ENCODE results near the gene ARHGAP45. TPM values are rescaled to one million over a fixed set of nuclear protein-coding genes. Genes with fewer than 3 reads are reported as not detected.

The ARHGAP45 gene
- total and polyA plus RNA-seq, 2 experiments from 2014 or later: 24.7 to 71.8 TPM

DNA sequence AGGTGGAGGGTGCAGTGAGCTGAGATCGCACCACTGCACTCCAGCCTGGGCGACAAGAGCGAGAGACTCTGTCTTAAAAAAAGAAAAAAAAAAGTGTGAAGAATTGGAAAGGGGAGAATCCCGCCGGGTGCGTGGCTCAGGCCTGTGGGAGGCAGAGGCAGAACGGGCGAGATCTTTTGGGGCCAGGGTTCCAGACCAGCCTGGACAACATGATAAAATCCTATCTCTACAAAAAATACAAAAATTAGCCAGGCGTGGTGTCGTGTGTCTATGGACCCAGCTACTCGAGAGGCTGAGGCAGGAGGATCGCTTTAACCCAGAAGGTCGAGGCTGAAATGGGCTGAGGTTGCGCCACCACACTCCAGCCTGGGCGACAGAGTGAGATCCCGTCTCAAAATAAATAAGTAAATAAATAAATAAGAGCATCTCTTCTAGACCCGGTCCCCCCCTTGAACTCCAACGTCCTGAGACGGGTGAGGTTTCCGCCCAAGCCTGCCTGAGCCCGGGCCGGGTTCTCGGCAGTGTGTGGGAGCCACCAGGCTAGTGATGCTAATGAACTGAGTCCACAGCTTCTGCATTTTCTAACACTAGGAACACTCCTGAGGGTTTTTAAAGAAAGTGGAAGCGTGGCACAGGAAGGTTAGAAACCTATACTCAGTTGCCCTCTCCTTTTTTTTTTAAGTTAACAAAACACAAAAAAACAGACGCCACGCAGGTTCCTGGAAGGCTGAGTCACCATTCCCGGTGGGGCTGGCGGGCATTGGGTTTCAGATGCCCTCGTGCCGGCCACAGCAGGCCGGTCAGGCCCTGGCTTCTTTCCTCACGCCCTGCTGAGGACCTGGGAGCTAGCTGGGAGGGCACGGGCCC is 58.9 kb downstream of the ARHGAP45 start:
- H4K20me1 ChIP-seq (replicated peaks; ENCODE audit: insufficient read depth): no peaks in the 10 kb centered on the region; the same call in 1 of the 2 replicates
- H3K27ac ChIP-seq (ENCODE audit: low read depth): no peak overlapping the region; the same call in 1 of the 2 replicates
- no peaks in the 10 kb centered on the region for H3K79me2 ChIP-seq (replicated peaks; ENCODE audit: insufficient read depth)
- no peak overlapping the region for H3K27ac Mint-ChIP-seq
- no peak overlapping the region for H2AFZ ChIP-seq
- peaks cover 2% of the 10 kb centered on the region for H3K4me1 Mint-ChIP-seq
- TF ChIP-seq STAT1 (IDR thresholded peaks at IDR 0.05; ENCODE audit: unreplicated experiment): no peak
- no peak for TF ChIP-seq ZNF331 (CRISPR knock-in tag; IDR thresholded peaks at IDR 0.05; ENCODE audit: low read depth)
- TF ChIP-seq EZH2phosphoT487 (IDR thresholded peaks at IDR 0.05; ENCODE audit: unreplicated experiment): no peak
- no peak for TF ChIP-seq ZNF114 (CRISPR knock-in tag; IDR thresholded peaks at IDR 0.05)
- TF ChIP-seq, protein P1, sequence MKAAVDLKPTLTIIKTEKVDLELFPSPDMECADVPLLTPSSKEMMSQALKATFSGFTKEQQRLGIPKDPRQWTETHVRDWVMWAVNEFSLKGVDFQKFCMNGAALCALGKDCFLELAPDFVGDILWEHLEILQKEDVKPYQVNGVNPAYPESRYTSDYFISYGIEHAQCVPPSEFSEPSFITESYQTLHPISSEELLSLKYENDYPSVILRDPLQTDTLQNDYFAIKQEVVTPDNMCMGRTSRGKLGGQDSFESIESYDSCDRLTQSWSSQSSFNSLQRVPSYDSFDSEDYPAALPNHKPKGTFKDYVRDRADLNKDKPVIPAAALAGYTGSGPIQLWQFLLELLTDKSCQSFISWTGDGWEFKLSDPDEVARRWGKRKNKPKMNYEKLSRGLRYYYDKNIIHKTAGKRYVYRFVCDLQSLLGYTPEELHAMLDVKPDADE (IDR thresholded peaks at IDR 0.05): no peak
- TF ChIP-seq POLR2AphosphoS5 (IDR thresholded peaks at IDR 0.05; ENCODE audit: low read depth): no peak
- TF ChIP-seq JUNB (IDR thresholded peaks at IDR 0.05; ENCODE audit: unreplicated experiment): no peak
- TF ChIP-seq CREB1 (CRISPR knock-in tag; IDR thresholded peaks at IDR 0.05; ENCODE audit: low read depth): no peak
- TF ChIP-seq REST (IDR thresholded peaks at IDR 0.05; ENCODE audit: unreplicated experiment): no peak
- TF ChIP-seq, protein P2, sequence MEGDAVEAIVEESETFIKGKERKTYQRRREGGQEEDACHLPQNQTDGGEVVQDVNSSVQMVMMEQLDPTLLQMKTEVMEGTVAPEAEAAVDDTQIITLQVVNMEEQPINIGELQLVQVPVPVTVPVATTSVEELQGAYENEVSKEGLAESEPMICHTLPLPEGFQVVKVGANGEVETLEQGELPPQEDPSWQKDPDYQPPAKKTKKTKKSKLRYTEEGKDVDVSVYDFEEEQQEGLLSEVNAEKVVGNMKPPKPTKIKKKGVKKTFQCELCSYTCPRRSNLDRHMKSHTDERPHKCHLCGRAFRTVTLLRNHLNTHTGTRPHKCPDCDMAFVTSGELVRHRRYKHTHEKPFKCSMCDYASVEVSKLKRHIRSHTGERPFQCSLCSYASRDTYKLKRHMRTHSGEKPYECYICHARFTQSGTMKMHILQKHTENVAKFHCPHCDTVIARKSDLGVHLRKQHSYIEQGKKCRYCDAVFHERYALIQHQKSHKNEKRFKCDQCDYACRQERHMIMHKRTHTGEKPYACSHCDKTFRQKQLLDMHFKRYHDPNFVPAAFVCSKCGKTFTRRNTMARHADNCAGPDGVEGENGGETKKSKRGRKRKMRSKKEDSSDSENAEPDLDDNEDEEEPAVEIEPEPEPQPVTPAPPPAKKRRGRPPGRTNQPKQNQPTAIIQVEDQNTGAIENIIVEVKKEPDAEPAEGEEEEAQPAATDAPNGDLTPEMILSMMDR (conservative IDR thresholded peaks at IDR 0.05; ENCODE audit: low read depth in 2 of 2): no peak
- no peak for TF ChIP-seq ZNF462 (CRISPR knock-in tag; IDR thresholded peaks at IDR 0.05)
- TF ChIP-seq EZH2 (IDR thresholded peaks at IDR 0.05; ENCODE audit: low read depth, unreplicated experiment): no peak
- no peak for TF ChIP-seq NANOG (IDR thresholded peaks at IDR 0.05; ENCODE audit: borderline replicate concordance)
- H3F3A ChIP-seq (replicated peaks; ENCODE audit: low read depth): 0 out of 2 replicates have a peak, but pooled peaks cover 6% of the 10 kb centered on the region
- no peaks in the 10 kb centered on the region; the same call in 2 of the 3 replicates for H3K9me3 Mint-ChIP-seq
- no peak for ATAC-seq
- H3K4me3 Mint-ChIP-seq: no peak overlapping the region; the same call in 2 of the 3 replicates
- no peak overlapping the region for H3K4me3 ChIP-seq
- H3K27me3 ChIP-seq (ENCODE audit: insufficient read depth): no peaks in the 10 kb centered on the region
- H3K36me3 ChIP-seq (ENCODE audit: insufficient read depth): no peaks in the 10 kb centered on the region
- no peaks in the 10 kb centered on the region for H3K9me2 ChIP-seq (ENCODE audit: insufficient read depth)
- H3K36me3 Mint-ChIP-seq (ENCODE audit: low read depth): peaks cover 15% of the 10 kb centered on the region
- no peak overlapping the region for H3K4me2 ChIP-seq
- H3K4me1 ChIP-seq (ENCODE audit: insufficient read depth): no peaks in the 10 kb centered on the region
- no peak for DNase-seq (ENCODE audit: low spot score)
- peaks cover 4% of the 10 kb centered on the region for H3K27me3 Mint-ChIP-seq (ENCODE audit: insufficient read depth, low read depth, poor library complexity)
